NOMO-1 (cell line): ENCODE results near the gene KRT80.

Experiments
- DNase-seq, 2 experiments: peaks; one replicate each; lab custom pipeline; 2025; ENCODE audit not compliant: unreplicated experiment in 2 of 2; lab: John Stamatoyannopoulos, UW

The KRT80 gene

DNA sequence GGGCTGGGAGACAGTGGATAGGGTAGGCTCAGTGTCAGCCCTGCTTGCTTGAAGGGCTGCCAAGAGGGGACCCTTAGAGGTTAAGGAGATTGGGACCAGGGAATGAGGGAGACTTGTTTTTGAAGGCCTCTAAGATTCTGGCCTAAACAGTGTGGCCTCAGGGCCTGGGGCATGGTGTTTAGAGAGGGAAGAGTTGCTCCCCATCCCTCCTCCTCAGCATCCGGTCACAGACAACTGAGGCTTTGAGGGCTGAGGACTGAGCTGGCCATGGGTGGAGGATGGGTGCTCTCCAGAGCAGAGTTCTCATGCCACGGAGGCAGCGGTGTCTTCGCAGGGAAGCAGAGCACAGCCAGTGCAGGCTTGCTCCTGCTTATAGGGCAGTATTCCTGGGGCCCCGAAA is 49.4 kb downstream of the KRT80 start:
- no peak for DNase-seq

DNA sequence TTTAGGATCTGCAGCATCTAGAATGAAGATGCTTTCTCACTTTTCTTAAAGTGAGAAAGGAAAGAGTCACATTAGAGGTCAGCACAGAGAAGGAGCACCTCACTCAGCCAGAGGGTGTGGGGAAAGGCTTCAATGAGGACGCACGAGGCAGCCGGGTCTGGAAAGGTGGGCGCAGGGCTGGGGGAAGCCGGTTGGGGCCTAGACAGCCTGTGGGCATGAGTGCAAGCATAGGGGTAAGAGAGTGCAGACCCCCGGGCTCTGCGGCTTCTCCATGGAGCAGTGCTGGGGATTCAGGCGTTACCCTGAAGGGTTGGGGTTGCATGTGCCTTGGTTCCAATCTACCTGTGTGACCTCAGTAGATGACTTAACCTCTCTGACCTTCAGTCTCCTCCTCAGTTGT is 49.9 kb downstream of the KRT80 start:
- DNase-seq = no peak

DNA sequence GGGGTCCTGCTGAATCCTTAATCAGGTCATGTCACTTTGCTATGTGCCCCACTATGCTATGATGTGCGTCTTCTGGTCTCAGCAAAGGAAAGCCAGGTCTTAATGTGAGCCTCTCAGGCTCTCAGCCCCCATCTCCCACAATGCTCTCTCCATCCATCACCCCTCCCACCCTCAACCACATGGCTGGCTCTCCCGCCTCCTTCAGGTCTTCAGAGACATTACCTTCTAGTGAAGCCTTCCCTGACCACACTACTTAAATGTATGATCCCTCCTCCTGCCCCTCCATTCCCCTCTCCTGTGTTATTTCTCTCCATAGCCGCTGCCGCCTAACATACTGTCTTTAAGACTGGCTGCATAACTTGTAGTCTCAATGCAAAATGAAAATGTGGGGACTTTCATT is 50.5 kb downstream of the KRT80 start:
- no peak for DNase-seq

- DNase-seq = no peak
These were observed 52.2 kb downstream of the KRT80 start for GRCh38 chr12:52139579-52140062.

DNA sequence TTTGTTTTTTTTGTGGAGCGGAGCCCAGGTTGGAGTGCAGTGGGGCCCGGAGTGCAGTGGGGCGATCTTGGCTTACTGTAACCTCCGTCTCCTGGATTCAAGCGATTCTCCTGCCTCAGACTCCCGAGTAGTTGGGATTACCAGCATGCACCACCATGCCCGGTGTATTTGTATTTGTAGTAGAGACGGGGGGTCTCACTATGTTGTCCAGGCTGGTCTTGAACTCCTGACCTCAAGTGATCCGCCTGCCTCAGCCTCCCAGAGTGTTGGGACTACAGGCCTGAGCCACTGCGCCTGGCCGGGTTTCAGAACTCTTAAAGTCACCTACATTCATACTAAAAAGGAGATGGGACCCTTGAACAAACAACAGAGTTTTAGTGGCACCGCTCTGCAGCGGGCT is 52.7 kb downstream of the KRT80 start:
- no peak for DNase-seq

GRCh38 chr12:52137746-52138145 is 54.1 kb downstream of the KRT80 start:
- DNase-seq = no peak

DNA sequence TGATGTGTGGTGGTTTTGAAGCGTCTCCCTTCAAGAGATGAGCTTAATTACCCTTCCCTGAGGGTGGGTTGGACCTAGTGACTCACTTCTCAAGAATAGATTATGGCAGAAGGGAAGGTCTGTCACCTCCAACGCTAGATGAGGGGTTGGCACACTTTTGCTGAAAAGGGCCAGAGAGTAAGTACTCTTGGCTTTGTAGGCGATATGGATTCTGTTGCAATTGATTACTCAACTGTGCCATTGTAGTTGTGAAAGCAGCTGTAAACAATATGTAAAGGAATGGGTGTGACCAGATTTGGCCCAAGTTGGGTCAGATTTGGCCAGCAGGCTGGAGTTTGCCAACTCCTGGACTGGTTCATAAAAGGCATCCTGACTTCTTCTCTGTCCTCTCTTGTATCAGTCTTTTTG is 59.1 kb downstream of the KRT80 start:
- peak in 1 of 2 experiments; percentile 47 for DNase-seq

GRCh38 chr12:52130711-52131110 is 61.1 kb downstream of the KRT80 start:
- no peak for DNase-seq

GRCh38 chr12:52127683-52128450 is 63.9 kb downstream of the KRT80 start:
- DNase-seq = no peak

- DNase-seq = no peak
These were observed 64.9 kb downstream of the KRT80 start for GRCh38 chr12:52126605-52127578.

GRCh38 chr12:52126050-52126604 is 65.7 kb downstream of the KRT80 start:
- no peak for DNase-seq

DNA sequence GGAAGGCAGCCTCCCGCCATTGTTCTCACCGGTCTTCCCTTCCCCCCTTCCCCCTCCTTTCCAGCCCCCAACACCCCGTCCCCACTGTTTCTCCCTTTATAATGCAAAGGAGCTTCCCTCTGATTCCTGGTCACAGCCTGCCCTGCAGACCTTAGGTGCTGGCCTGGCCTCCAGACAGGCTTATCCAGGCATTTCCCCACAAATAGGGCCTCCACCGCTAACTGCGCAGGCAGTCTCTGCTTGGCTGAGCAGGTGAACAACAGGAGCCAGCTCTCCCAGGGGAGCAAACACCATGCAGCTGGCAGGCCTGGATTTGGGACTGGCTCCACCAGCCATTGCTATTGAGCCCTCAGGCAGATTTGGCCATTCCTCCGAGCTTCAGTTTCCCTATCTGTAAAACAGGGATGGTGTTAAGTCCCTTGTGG is 66.3 kb downstream of the KRT80 start:
- no peak for DNase-seq

DNA sequence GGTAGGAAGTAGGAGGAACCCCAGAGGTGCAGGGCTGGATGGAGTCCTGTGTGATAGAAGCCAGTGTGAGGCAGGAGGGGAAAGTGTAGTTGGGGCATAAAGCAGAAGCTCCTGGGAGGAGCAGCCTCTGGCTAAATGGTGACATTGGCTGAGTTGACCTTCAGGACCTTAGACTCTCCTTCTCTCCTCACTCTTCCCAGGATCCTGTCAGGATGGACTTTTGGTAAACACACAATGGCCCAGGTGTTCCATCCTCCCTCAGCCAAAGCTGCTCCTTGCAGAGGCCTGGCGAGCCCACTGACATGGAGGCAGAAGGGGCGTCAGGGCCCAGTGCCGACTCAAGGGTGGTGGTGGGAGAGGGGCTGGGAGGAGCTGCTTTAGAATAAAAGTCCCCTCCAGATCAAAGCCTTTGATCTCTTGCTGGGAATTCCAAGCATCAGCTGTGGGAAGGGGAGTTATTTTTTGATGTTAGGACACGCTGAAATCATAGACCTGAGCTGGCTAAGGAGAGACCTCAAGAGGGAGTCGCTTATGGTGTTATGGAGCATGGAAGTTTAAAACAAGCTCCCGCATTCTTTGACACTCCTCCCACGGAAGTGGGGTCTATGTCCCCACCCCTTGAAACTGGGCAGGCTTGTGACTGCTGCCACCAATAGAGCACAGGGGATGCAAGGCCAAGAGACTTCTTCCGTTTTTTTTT is 68.2 kb downstream of the KRT80 start:
- peak; percentile 57 to 75 for DNase-seq

DNA sequence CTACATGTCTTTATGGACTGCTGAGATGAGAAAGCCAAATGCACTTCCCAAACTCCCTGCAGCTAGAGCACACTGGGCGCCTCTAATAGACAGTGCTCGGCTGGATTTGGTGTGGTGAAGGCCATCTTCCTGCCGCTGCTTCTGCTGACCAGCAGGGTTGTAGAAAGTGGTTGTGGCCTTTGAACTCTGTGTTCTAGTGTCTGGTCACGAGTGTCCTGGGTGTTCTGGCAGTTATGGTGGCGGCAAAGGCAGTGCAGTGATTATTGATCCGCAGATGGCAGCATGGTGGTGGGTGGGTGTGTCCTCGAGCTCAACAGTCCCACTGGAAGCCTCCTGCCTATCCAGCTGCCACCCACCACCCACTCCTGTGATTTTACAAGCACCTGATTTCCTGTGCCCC is 68.9 kb downstream of the KRT80 start:
- DNase-seq = no peak

GRCh38 chr12:52122540-52122871 is 69.3 kb downstream of the KRT80 start:
- DNase-seq = no peak

DNA sequence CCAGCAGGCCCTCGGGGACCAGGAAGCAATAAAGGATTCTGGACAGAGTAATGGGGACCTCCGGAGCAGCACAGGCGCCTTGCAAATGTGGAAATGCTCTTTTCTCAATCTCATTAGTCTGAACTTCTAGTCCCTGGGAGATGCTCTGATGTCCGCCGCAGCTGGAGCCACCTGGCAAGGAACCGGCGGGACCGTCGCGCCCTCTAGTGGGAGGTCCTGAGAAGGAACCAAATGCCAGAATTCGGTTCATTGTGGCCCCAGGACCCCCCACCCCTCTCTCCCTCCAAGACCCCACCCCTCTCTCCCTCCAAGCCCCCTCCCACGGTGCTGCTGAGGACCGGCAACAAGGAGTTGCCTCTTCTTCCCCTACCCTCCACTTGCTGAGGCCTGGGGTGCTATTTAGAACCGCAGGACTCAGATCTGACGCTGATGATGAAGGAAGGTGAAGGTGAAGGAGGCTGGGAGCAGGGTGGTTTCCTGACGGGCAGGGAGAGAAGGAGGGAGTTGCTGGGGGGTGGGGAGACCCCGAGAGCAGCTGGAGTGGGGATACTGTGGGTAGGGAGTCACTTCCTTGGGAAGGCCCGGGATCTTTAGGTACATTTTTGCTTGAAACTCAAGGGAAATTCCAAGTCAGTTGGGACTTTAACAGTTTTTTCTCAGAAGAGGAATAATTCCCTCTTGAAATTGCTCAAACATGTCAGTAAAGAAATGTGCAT is 69.8 kb downstream of the KRT80 start:
- peak; percentile 38 to 47 for DNase-seq

GRCh38 chr12:52120951-52121823 is 70.6 kb downstream of the KRT80 start:
- no peak for DNase-seq

DNA sequence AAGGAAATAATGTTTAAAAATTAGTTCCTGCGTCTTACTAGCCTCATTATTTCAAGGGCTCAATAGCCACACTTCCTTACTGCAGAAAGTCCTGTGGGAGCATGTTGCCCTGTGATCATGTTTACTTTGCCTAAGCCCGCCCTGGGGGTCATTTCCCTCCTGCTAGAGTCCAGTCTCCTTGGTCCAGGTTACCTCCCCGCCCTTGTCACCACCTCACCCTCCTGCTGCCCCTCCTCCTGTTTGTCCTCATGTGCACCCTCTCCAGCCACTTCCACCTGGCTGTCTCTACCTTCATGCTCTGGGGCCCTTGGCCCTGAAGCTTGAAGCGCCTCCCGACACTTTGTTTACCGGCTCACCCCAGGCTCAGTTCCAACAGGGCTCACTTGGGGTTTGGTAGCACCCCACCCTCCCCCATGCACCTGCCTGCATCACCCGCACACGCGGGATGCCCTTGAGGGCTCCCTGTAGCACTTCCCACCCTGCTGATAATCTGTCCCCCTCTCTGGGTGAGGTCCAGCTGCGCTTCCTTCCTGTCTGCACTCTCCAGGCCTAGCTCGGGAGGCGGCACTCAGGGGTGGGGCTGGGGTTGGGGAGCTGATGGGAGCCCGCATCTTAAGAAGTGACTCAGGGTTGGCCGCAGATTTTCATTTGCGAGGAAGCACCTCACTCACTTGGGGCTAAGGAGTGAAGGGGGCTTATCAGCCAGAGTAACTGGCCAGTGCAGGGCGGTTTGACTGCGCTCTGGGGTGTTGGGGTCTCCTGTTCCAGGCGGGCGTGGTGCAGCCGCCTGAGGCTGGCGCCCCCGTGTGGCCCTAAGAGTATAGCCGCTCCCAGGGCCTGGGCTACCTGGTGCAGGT is 72.2 kb downstream of the KRT80 start:
- peak in 1 of 2 experiments; percentile 23 for DNase-seq
